Measurements from ENCODE around the gene IFNL3.

IFNL3 gene

GRCh38 chr19:39240421-39240820 lies 4.4 kb downstream of the IFNL3 start:
- TF ChIP-seq SIN3A (IDR thresholded peaks at IDR 0.05; ENCODE audit: borderline replicate concordance, insufficient read depth, low read length) = no peak
- TF ChIP-seq POLR2AphosphoS5 (IDR thresholded peaks at IDR 0.05; ENCODE audit: low read depth, low read length) = no peak
- no peak for TF ChIP-seq FOXP2 (optimal IDR thresholded peaks at IDR 0.05; ENCODE audit: borderline replicate concordance, extremely low read depth, extremely low read length, insufficient read depth)
- no peak for TF ChIP-seq REST (IDR thresholded peaks at IDR 0.05; ENCODE audit: insufficient read depth in 1 of 2, low read depth in 2 of 2, low read length in 2 of 2)

DNA sequence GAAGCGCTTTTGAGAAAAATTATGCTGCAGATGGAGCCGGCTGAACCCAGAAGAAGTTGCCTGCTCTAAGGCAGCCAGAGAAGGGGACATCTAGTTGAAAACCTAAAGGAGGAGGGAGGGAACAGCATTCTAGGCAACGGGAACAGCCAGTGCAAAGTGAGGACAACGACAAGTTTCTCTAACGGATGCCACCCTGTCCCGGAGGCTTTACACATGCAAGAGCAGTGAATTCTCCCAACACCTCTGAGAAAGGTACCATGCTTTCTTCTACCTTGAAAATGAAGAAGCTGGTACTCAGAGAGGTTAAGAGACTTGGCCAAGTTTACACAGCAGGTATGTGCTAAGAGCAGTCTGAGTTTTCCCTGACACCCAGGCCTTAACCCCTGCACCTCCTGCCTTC lies 5.9 kb downstream of the IFNL3 start:
- TF ChIP-seq TAF1 (IDR thresholded peaks at IDR 0.05; ENCODE audit: borderline replicate concordance, insufficient read depth, low read length) = no peak
- TF ChIP-seq SIN3A (IDR thresholded peaks at IDR 0.05; ENCODE audit: borderline replicate concordance, insufficient read depth, low read length) = no peak

DNA sequence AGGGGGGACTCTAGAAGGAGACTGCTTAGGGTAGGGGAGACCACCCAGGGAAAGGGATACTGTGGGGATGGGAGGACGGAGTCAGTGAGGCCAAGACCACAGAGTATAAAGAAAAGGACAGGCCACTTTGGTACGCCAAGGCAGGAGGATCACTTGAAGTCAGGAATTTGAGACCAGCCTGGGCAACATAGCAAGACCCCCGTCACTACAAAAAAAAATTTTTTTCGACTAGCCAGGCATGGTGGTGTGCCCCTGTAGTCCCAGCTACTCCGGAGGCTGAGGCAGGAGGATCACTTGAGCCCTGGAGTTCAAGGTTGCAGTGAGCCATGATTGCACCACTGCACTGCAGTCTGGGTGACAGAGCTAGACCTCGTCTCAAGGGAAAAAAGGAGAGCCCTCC lies 6.6 kb downstream of the IFNL3 start:
- TF ChIP-seq SIN3A (IDR thresholded peaks at IDR 0.05; ENCODE audit: borderline replicate concordance, insufficient read depth, low read length) (no peak), REST (IDR thresholded peaks at IDR 0.05; ENCODE audit: insufficient read depth in 1 of 2, low read depth in 2 of 2, low read length in 2 of 2) (no peak), TAF1 (IDR thresholded peaks at IDR 0.05; ENCODE audit: borderline replicate concordance, insufficient read depth, low read length) (no peak), POLR2AphosphoS5 (IDR thresholded peaks at IDR 0.05; ENCODE audit: low read depth, low read length) (no peak), FOXP2 (optimal IDR thresholded peaks at IDR 0.05; ENCODE audit: borderline replicate concordance, extremely low read depth, extremely low read length, insufficient read depth) (no peak)

- TF ChIP-seq FOXP2 (optimal IDR thresholded peaks at IDR 0.05; ENCODE audit: borderline replicate concordance, extremely low read depth, extremely low read length, insufficient read depth) (no peak), TAF1 (IDR thresholded peaks at IDR 0.05; ENCODE audit: borderline replicate concordance, insufficient read depth, low read length) (no peak), POLR2AphosphoS5 (IDR thresholded peaks at IDR 0.05; ENCODE audit: low read depth, low read length) (no peak), SIN3A (IDR thresholded peaks at IDR 0.05; ENCODE audit: borderline replicate concordance, insufficient read depth, low read length) (no peak), REST (IDR thresholded peaks at IDR 0.05; ENCODE audit: insufficient read depth in 1 of 2, low read depth in 2 of 2, low read length in 2 of 2) (no peak)
Measured at GRCh38 chr19:39237200-39238184, 7.3 kb downstream of the IFNL3 start.

DNA sequence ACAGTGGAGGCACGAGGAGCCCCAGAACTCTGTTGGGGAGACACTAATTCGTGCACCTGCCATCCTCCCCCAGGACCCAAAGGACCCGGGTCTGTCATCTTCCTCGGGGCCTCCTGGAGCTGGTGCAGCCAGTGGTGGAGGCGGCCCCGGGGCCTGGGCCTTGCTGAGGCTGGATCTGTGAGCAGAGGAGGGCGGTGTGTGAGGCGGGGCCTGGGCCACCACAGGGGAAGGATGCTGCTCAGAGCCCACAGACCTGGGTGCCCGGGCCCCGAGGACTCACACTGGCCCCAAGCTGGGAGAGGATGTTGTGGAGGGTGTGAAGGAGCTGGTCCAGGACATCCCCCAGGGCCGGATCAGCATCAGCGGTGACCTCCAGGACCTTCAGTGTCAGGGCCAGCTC lies 8.3 kb downstream of the IFNL3 start:
- TF ChIP-seq POLR2AphosphoS5 (IDR thresholded peaks at IDR 0.05; ENCODE audit: low read depth, low read length) (no peak), SIN3A (IDR thresholded peaks at IDR 0.05; ENCODE audit: borderline replicate concordance, insufficient read depth, low read length) (no peak), REST (IDR thresholded peaks at IDR 0.05; ENCODE audit: insufficient read depth in 1 of 2, low read depth in 2 of 2, low read length in 2 of 2) (no peak), FOXP2 (optimal IDR thresholded peaks at IDR 0.05; ENCODE audit: borderline replicate concordance, extremely low read depth, extremely low read length, insufficient read depth) (no peak), TAF1 (IDR thresholded peaks at IDR 0.05; ENCODE audit: borderline replicate concordance, insufficient read depth, low read length) (no peak)

Data from PFSK-1 (cell line).